CD4-positive, alpha-beta T cell treated with Interleukin-4 for 1 hour (primary cell): ENCODE data around the gene REV3L.

ENCODE experiments used
- DNase-seq, 2 donors: peaks; one replicate each; pipeline ENCODE4 v3.0.0-alpha.2; 2020 to 2022

Gene REV3L

DNA sequence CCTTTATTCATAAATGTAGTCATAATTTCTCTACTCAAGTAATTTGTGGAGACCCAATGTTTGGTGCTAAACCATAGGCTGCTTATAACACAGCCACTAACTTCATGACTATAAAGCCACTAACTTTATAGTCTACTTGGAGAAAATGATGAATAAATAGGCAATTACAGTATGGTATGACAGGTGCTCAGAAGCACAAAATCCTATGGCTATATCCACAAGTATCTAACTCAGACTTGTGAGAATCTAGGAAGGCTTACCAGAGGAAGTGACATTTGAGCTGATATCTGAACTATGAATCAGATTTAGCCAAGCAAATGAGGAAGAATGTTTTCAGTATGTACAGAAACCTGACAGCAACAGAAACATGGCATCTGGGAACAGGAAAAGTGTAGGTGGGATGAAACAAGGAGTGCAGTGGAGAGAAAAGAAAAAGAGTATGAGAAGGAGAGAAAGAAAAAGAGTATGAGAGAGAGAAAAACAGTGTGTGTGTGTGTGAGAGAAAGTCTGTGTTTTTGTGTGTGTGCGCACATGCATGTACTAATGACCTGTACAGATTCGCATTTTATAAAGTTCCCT is 59.9 kb downstream of the REV3L start:
- no peak for DNase-seq

DNA sequence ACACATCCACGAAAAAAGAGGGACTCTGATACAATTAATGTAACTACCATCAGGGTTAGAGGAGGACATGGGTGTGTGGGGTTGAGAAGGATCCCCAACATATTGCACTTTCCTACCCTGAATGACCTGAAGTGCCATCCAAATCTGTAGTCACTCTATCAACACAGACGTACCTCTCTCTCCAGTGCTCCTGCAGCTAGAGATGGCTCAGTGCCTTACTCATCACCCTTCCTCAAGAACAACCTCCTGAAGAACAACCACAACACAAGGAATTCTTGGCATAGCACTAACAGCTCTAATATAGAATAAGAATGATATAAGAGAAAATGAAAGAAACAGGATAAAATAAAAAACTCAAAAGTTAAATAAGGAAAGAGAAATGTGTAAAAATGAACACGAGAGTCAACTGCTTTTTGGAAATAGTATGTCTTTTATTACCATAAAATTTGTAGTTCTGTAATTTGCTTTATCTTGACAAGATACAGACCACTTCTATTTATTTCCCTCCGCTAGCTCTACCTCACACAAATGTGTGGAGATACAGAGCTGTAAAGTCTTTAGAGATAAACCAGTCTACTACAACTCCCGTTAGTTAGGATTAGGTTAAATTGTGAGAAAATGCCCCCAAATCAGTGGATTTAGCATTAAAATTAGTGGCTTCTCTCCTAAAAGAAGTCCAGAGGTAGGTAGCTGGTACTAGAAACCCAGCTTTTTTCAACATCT is 63.9 kb downstream of the REV3L start:
- DNase-seq: no peak

DNA sequence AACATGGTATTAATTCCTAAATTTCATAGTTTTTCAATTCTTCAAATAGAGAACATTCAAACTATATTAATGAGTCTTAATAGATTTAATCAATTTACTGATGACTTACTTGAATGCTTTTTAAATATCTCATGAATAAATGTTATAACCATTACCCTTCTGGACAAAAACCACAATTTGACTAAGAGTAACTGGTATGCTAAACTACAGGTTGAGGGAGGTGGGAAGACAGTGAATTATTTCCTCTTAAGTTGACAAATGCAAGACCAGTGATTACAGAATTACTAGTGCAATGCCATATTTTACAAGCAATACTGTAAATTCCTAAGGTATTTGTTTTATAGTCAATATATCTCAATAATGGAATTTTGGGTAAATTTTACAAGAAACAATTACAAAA is 65.1 kb downstream of the REV3L start:
- no peak for DNase-seq

DNA sequence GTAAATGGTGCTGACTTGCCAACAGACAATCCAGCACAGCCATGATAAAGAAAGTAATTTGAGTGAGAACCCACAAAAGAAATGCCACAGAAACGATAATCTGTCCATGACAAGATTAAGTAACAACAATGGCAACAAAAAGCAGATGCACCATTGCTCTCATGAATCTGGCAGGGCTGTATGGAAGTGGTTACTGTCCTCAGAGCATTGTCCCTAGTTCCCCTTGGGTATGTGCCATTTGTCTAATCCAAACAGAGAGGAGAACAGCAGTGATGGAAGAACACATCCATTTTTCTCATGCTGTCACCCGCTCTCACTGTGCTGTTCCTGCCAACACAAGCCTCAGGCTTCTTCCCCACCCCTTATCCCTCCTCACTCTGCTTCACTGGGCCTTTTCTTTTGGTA is 65.8 kb downstream of the REV3L start:
- DNase-seq: no peak

DNA sequence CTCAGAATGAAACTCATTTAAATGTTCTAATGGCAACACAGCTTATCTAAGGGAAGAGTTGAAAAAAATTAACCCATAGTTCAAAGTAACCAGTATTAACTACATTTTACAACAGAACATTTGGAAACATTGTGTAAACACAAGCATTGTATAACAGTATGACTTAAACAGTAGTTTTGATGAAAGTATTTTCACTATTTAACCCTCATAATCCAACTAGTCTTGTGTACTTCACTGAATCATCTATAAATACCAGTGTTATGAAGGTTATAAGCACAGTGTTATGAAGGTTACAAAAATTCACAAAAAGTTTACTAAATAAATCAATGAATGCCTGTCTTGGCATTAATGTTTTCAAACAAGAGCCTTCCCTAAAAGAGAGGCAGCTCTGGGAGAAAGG is 66.5 kb downstream of the REV3L start:
- no peak for DNase-seq

DNA sequence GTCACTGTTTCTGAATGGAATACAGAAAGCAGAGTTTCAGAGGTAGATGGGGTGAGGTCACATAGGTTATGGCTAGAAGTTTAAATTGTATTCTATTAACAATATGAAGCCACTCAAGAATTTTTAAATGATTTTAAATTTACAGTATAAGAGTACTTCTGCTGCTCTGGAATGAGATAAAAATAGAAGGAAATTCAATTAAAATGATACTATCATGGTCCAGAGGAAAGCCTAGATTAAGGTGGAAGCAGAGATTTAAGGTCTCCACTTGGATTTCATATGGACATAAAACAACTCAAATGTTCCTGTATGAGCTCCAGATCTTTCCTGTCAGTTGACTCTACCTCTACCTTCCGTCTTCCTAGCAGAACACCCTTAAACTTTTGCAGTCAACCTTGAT is 68.6 kb downstream of the REV3L start:
- DNase-seq: no peak

DNA sequence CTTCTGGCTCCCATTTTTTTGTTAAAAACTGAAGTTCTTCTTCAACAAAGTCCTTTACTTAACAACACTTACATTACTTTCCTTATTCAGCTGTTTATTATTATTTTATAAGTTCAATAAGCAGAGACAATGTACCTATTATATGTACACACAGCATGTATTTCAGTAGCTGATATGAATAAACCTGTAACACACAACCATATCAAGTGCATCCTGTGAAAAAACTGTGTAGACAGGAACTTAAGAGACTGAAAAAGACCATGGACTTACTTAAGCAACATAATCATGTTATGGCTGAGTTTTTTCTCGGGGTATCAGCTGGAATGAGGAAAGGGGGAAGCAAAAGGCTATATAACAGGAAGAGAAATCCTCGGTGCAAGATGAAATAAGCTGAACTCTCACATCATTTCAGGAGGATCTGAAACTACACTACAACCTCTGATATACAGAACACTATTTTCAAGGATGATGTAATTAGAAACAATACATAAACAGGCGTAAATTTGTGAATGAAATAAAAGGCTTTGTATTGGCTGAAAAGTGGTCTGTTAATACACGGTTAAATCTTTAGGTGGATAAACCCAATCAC is 70.9 kb downstream of the REV3L start:
- DNase-seq: peak in 1 of 2 donors; percentile 4

DNA sequence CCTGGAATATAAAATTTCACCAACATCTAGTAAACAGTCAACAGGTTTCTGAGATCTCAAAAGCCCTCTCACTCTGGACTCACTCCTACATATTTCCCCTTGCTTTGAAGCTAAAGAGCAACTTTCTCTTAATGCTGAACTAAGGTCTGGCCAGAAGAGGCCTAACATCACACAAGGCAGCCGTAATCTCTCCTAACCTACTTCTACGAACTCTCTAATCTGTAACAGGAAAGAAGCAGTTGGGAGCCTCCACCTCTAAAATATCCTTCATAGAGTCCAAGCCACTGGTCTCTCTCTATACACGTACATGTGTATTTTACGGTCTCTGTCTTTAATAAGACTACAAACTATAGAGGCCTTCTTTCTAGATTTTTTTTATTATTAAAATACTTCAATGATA is 72.0 kb downstream of the REV3L start:
- no peak for DNase-seq

DNA sequence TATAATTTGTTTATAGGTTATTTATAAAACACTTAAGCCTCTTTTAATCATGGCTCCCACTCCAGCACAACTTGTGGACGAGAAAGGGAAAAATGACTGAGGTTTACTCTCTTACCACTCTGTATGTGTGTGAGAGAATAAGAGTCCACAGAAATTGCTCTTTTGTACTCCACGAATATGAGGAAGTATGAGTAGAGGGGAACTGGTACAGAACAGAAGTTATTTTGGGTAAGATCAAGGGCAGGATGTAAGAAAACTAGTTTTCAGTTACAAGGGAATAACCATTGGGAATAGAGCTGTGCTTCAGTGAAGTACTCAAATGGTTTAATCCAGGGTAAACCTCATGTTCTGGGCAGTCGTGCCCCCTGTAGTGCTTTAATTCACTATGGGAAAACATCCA is 72.6 kb downstream of the REV3L start:
- DNase-seq: no peak

DNA sequence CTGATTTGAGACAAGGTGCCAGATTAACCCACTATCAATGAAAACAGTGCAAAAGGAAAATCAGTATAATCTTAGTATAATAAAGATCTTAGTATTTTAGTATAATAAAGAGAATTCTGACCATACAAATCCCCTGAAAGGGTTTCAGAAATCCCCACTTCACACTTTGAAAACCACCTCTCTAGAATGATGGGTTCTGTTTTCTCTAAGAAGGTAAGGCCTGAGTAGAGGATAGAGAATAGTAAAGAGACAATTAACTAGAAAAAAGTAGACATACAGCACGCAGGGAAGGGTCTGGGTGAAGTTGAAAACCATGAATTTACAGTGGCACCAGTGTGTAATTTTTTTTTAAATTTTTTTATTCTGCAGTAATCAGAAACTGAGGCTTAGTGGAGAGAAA is 73.6 kb downstream of the REV3L start:
- DNase-seq: no peak

DNA sequence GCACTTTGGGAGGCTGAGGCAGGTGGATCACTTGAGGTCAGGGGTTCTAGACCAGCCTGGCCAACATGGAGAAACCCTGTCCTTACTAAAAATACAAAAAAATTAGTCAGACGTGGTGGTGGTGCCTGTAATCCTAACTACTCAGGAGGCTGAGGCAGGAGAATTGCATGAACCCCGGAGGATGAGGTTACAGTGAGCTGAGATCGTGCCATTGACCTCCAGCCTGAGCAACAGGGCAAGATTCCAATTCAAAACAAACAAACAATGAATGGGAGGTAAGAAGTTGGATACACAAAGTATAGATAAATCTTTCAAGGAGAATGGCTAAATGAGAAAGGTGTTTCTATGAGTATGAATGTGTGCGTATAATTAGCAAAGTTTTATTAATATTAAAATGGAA is 75.3 kb downstream of the REV3L start:
- no peak for DNase-seq

DNA sequence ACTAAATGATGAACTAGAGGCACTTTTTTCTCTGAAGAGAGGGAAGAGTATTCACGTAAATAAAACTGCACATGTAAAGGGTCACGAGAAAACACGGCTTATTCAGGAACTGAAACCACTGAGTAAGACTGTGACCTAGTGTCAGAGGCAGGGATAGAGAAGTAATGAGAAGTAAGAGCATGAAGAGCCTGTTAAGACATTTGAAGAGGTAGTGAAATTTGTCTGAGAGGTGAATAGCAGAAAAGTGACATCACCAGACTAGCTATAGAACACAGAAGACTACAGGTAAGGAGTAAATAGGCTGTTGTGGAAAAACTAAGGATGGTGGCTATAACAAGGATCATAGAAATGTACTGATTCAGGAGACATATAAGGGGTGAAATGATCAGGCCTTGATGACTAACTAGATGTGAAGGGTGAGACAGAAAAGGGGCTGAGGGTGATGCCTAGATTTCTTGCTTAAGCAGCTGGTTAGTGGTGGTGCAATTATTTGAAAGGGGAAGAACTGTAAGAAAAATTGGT is 76.8 kb downstream of the REV3L start:
- peak; percentile 24 to 51 for DNase-seq

DNA sequence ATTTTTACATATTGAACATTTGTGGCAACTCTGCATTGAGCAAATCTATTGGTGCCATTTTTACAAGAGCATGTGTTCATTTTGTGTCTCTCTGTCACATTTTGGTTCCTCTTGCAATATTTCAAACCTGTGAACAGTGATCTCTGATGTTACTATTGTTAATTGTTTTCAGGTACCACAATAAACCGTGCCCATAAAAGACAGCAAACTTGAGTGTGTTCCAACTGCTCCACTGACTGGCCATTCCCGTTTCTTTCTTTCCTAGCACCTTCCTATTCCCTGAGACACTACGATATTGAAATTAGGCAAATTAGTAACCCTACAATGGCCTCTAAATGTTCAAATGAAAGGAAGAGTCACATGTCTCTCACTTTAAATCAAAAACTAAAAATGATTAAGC is 79.6 kb downstream of the REV3L start:
- DNase-seq: no peak

DNA sequence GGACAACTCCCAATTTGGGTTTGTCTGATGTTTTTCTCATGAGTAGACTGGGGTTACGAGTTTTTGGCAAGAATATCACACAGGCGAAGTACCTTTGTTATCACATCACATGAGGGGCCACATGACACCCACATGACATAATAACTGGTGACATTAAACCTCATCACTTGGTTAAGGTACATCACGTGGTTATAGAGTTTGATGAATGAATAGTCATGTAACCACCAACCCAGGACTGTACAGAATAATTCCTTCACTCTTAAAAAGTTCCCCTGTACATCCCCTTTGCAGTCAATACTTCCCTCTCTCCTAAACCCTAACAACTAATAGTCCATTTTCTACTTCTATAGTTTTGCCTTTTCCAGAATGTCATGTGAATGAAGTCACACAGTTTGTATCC is 83.4 kb downstream of the REV3L start:
- DNase-seq: no peak

DNA sequence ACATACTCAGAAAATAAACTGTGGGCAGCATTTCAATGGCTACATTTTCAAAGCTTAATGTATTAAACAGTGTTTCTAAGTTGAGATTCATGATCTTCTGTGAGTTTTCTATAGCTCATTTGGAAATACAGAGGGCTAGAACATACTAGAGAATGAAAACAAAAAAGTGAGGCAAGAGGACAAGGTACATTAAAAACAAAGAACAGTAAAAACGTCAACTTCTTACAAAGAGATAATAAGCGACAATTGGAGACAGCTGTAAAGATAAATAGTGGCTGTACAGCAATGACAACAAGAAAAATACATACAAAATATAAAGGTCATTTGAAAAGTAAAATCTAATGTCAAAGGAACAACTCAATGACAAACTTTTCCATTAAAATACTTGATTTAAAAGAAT is 94.3 kb downstream of the REV3L start:
- DNase-seq: no peak

DNA sequence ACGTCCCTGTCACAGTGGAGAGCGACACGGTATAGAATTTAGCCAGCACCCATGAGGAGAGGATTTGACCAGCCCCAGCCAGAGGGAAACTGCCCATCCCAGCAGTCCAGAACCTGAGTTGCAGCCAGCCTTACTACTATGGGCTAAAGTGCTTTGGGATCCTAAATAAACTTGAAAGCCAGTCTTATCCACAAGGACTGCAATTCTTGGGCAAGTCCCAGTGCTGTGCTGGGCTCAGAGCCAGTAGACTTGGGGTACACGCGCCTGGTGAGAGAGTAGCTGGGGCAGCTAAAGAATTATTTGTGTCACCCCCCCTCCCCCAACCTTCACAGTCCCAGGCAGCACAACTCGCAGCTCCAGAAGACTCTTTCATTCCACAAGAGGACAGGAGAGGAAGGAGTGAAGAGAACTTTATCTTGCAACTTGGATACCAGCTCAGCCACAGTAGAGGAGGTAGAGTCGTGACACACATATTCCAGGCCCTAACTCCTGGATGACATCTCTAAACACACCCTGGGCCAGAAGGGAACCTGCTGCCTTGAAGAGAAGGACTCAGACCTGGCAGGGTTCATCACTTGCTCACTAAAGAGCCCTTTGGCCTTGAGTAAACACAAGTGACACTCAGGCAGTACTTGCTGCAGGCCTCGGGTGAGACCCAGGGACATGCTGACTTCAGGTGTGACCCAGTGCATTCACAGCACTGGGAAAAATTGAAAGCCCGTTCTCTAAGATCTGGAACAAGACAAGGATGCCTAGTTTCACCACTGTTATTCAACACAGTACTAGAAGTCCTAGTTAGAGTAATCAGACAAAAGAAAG is 100.3 kb downstream of the REV3L start:
- no peak for DNase-seq

DNA sequence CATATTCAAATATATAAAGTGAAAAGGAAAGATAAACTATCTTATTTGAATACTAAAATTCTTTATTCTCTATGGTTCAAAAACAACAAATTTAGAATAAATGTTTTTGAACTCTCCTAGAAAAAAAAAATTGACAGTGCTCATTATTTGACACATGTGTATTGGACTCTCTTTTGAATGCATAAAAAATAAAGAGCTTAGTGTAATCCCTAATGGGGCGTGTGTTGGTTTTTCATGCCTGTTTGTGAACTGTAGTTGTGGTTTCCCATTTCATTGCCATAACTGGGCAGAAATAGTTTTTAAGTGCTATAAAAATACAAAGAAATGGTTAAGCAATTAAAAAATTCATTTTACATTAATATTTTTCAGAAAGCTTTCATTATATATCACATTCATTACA is 101.3 kb downstream of the REV3L start:
- DNase-seq: no peak

DNA sequence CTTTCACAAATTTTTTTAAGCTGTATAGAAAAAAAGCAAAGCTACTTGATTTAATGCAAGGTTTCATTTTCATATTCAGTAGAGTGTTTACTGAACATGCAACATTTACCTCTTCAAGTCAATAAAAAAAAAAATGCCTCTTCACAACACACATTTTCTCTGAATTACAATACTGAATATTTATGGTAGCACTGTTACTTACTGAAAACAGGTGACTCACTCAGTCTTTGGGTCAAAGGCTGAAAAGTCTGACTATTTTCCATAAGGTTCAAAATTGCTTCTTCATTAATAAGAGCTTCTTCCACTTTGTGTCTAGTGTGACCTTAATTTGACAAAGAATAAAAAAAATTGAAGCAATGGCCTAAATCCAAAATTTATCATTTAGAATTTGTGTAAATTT is 101.9 kb downstream of the REV3L start:
- DNase-seq: no peak

DNA sequence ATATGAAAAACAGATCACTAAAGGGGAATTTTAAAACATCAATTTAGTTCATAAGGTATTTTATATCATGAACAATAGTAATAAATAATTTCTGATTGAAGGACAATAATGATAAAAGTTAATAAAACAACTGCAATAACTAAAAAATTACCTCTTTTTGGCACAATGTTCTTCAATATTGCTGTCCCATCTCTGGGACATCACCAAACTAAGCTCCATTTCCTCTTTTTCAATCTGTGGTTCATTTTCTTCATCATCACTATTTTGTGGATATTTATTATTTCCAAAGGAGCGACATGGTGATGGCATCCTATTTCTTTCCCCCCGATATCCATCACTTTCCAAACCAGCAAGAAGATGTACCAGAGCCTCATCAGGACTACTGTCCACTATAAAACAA is 103.2 kb downstream of the REV3L start:
- DNase-seq: no peak

DNA sequence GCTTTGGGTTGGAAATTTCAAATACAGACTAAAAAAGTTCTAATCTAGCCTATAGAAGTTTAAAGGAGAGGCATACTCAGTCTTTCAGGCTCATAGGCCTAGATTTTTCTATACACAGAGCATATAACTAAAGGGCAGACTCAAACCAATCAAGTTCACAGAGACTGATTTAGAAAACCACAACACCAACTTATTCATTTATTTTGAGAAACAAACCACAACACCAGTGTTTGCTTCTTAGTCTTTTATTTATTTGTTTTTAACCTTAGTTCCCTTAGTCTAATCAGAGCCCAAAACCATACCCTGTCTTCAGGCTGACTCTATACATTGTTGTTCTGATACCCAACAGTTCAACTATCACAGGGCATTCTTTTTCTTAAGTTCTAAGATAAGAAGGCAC is 103.7 kb downstream of the REV3L start:
- no peak for DNase-seq

DNA sequence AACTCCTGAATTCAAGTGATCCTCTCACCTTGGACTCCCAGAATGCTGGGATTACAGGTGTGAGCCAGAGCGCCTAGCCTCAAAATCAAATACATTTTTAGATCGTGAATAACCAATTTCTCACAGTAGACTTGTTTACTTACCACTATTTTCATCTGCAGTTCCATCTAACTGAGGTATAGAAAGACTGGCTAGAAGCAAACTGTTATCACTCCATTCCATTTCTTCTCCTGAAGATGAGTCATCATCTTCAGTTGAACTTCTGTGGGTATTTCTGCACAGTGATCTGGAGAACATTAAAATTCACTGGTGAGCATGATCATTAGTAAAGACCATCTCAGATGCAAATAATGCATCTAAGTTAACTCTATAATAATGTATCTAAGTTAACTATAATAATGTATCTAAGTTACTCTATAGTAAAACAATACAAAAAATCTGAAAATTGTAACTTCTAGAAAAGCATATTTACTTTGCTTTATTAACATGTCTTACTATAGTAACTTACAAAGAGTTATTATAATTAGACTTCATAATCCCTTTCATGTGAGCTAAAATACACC is 105.4 kb downstream of the REV3L start:
- DNase-seq: no peak

DNA sequence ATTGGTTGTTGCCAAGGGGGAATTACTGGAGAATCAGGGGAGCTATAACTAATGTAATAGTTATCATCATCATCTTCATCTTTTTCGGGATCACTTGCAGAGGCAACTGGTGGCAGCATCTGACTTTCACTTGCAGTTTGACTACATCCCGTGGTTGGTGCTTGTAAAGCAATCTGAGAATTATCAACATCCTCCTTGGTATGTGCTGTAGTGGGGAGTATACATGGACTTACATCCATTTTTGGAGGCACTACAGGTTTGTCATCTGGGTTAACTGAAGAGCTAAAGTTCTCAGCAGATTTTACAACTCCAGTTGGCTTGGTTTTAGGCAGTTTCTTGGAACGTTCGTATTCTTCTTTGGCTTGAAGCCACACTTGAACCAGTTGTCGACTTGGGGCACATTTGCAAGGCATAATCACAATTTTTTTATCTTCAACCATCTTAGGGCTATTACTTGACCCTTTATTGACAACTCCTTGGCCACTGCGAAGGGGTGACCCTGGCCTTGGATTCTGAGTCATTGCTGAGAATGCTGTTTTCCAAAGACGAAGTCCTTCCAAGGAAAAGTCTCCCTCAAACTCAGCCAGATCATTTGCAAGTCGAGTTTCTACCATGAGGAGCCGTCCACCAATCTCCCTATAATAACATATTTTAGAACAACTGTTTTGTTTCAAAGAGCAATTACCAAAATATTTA is 115.5 kb downstream of the REV3L start:
- no peak for DNase-seq

DNA sequence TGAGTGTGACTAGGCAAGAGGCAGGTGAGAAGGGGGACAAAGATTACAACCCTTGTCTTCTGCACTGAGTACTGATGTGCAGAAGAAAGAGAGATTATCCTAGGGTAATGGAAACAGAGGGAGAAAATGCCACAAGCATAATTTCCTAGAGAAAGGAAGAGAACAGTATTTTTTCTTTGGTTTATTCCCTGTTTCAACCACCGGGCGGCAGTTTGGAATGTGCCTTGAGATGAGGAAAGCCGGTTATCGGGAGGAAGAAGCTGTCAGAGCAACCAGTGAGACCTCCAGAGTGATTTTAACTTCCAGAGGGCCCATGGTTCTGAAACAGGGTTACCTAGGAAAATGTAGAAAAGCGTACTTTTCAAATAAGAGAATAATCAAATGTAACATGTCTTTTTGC is 121.4 kb downstream of the REV3L start:
- DNase-seq: peak in 1 of 2 donors; percentile 5
